ENCODE results near the gene CMBL.

CMBL gene

GRCh38 chr5:10333154-10334006, 25.7 kb upstream of the CMBL start:
- no peak for DNase-seq (ENCODE audit: low read depth in 2 of 2, low spot score in 1 of 2)

GRCh38 chr5:10332301-10332700, 24.6 kb upstream of the CMBL start:
- DNase-seq (ENCODE audit: low read depth in 2 of 2, low spot score in 1 of 2) = no peak

GRCh38 chr5:10331341-10331796, 23.7 kb upstream of the CMBL start:
- DNase-seq (ENCODE audit: low read depth in 2 of 2, low spot score in 1 of 2) = no peak

GRCh38 chr5:10330511-10331230, 23.0 kb upstream of the CMBL start:
- DNase-seq (ENCODE audit: low read depth in 2 of 2, low spot score in 1 of 2) = no peak

- DNase-seq (ENCODE audit: low read depth in 2 of 2, low spot score in 1 of 2) = no peak
Observed at GRCh38 chr5:10329820-10330481, 22.2 kb upstream of the CMBL start.

- no peak for DNase-seq (ENCODE audit: low read depth in 2 of 2, low spot score in 1 of 2)
Observed at GRCh38 chr5:10329446-10329819, 21.7 kb upstream of the CMBL start.

- DNase-seq (ENCODE audit: low read depth in 2 of 2, low spot score in 1 of 2) = no peak
Observed at GRCh38 chr5:10328323-10328722, 20.6 kb upstream of the CMBL start.

GRCh38 chr5:10324518-10325370, 17.0 kb upstream of the CMBL start:
- no peak for DNase-seq (ENCODE audit: low read depth in 2 of 2, low spot score in 1 of 2)

GRCh38 chr5:10323588-10324488, 16.1 kb upstream of the CMBL start:
- no peak for DNase-seq (ENCODE audit: low read depth in 2 of 2, low spot score in 1 of 2)

- no peak for DNase-seq (ENCODE audit: low read depth in 2 of 2, low spot score in 1 of 2)
Observed at GRCh38 chr5:10321882-10322281, 14.2 kb upstream of the CMBL start.

- DNase-seq (ENCODE audit: low read depth in 2 of 2, low spot score in 1 of 2) = no peak
Observed at GRCh38 chr5:10320793-10321192, 13.1 kb upstream of the CMBL start.

- DNase-seq (ENCODE audit: low read depth in 2 of 2, low spot score in 1 of 2) = no peak
Observed at GRCh38 chr5:10319202-10319851, 11.6 kb upstream of the CMBL start.

GRCh38 chr5:10317825-10318682, 10.4 kb upstream of the CMBL start:
- DNase-seq (ENCODE audit: low read depth in 2 of 2, low spot score in 1 of 2) = no peak

GRCh38 chr5:10315824-10316509, 8.3 kb upstream of the CMBL start:
- no peak for DNase-seq (ENCODE audit: low read depth in 2 of 2, low spot score in 1 of 2)

GRCh38 chr5:10315201-10315600, 7.5 kb upstream of the CMBL start:
- no peak for DNase-seq (ENCODE audit: low read depth in 2 of 2, low spot score in 1 of 2)

- no peak for DNase-seq (ENCODE audit: low read depth in 2 of 2, low spot score in 1 of 2)
Observed at GRCh38 chr5:10311595-10312425, 4.1 kb upstream of the CMBL start.
